Bladder microvascular endothelial cell (primary cell): ENCODE data around the gene SPCS2. TPM values are rescaled to one million over a fixed set of nuclear protein-coding genes. Genes with fewer than 3 reads are reported as not detected.

Experiments used
- total RNA-seq: library from RNA; depleted of rRNA; stranded (reverse); fragments of >200 nt; gene quantifications from 2 replicates; pipeline ENCODE4 v1.2.3, GENCODE V29; 2014

Gene SPCS2
- total RNA-seq: 8.6 and 31.7 TPM in 2 replicates

GRCh38 chr11:74948898-74949752 lies at the start of gene SPCS2, which contains the start of gene XRRA1:
SPCS2 (plus strand) TSS chr11:74949266; CDS start chr11:74949286, 20 bp downstream.
XRRA1 (minus strand) TSS chr11:74949091; CDS start chr11:74940878, 8,213 bp downstream.

GRCh38 chr11:74988541-74989259 lies 39.6 kb downstream of the SPCS2 start, which contains the start of gene NEU3:
NEU3 (plus strand) TSS chr11:74988933; CDS start chr11:74989061, 128 bp downstream.

Other genes with a start within 250 kb of the SPCS2 start
- not detected in 2 replicates for gene CHRDL2, start 217.8 kb upstream of the SPCS2 start, total RNA-seq
- gene RNF169, start 200.4 kb upstream of the SPCS2 start, total RNA-seq: 21.4 and 23.9 TPM in 2 replicates
- gene XRRA1, start 175 bp upstream of the SPCS2 start, total RNA-seq: 1.6 and 15.2 TPM in 2 replicates
- 4.2 and 9.5 TPM in 2 replicates for gene NEU3, start 39.7 kb downstream of the SPCS2 start, total RNA-seq
- gene OR2AT4, start 147.6 kb downstream of the SPCS2 start, total RNA-seq: not detected in 2 replicates
- 0.81 and 19.8 TPM in 2 replicates for gene SLCO2B1, start 201.8 kb downstream of the SPCS2 start, total RNA-seq